H1 (cell line): ENCODE data around the gene ARPC4.

ENCODE experiments used
- EP300 ChIP-seq, 2 experiments: IDR thresholded peaks; 1 replicate in 1 of 2; 2 replicates in 1 of 2; pipeline ENCODE4 v1.6.1; 2011 to 2012; ENCODE audit warnings: low read depth in 2 of 2, low read length in 2 of 2, mild to moderate bottlenecking in 2 of 2, borderline replicate concordance in 1 of 2, inconsistent platforms in 1 of 2, moderate library complexity in 1 of 2
- KDM4A ChIP-seq: IDR thresholded peaks from one replicate; pipeline ENCODE4 v1.7.1; 2012; ENCODE audit warnings: low read depth, mild to moderate bottlenecking, moderate library complexity, low read length, inconsistent platforms; ENCODE audit not compliant: severe bottlenecking
- POLR2A ChIP-seq, 2 experiments: IDR thresholded peaks; 1 replicate in 1 of 2; 2 replicates in 1 of 2; pipeline ENCODE4 v1.6.1; 2011; ENCODE audit warnings: low read depth in 2 of 2, low read length in 2 of 2, mild to moderate bottlenecking in 2 of 2; ENCODE audit errors: control extremely low read depth in 1 of 2
- RFX5 ChIP-seq: IDR thresholded peaks from 2 replicates; pipeline ENCODE4 v1.6.1; 2011; ENCODE audit warnings: low read depth, low read length, improper control_type of control experiment, borderline replicate concordance
- TF ChIP-seq, protein P1 (sequence below), 3 experiments: IDR thresholded peaks; 1 replicate in 2 of 3; 2 replicates in 1 of 3; pipeline versions ENCODE4 v1.5.1 to v1.6.1; 2011; ENCODE audit warnings: low read length in 3 of 3, mild to moderate bottlenecking in 3 of 3, inconsistent platforms in 2 of 3, low read depth in 1 of 3, moderate library complexity in 1 of 3; ENCODE audit not compliant: insufficient read depth in 1 of 3; ENCODE audit errors: control extremely low read depth in 1 of 3

DNA sequence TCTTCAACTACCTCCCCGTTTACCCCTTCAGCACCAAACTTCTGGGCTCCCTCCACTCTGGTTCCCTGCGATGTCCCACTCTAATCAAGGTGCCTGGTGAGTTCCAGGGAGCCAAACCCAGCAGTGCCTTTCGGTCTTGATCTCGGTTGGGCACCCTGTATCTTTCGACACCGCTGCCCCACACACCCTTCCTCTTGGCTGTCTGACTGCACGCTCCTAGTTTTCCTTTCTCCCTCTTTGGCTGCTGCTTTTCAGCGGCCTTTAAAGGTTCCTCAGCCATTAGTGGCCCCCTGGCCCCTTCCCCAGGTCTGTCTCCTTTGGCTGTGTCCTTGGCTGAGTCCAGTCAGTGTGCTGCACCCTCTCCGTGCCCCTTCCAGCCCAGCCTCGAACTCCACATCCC lies 18.0 kb downstream of the ARPC4 start:
- TF ChIP-seq RFX5 (no peak), KDM4A (no peak), POLR2A (IDR thresholded peaks at IDR 0.05; ENCODE audit: control extremely low read depth in 1 of 2, low read depth in 2 of 2, low read length in 2 of 2) (no peak), EP300 (IDR thresholded peaks at IDR 0.05; ENCODE audit: borderline replicate concordance in 1 of 2, low read depth in 2 of 2, low read length in 2 of 2) (no peak)
- TF ChIP-seq, protein P1, sequence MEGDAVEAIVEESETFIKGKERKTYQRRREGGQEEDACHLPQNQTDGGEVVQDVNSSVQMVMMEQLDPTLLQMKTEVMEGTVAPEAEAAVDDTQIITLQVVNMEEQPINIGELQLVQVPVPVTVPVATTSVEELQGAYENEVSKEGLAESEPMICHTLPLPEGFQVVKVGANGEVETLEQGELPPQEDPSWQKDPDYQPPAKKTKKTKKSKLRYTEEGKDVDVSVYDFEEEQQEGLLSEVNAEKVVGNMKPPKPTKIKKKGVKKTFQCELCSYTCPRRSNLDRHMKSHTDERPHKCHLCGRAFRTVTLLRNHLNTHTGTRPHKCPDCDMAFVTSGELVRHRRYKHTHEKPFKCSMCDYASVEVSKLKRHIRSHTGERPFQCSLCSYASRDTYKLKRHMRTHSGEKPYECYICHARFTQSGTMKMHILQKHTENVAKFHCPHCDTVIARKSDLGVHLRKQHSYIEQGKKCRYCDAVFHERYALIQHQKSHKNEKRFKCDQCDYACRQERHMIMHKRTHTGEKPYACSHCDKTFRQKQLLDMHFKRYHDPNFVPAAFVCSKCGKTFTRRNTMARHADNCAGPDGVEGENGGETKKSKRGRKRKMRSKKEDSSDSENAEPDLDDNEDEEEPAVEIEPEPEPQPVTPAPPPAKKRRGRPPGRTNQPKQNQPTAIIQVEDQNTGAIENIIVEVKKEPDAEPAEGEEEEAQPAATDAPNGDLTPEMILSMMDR (IDR thresholded peaks at IDR 0.05; ENCODE audit: control extremely low read depth in 1 of 3, insufficient read depth in 1 of 3, low read depth in 1 of 3, low read length in 3 of 3) = no peak
